ENCODE data around the gene ITGA11. TPM values are rescaled to one million over a fixed set of nuclear protein-coding genes. Genes with fewer than 3 reads are reported as not detected.

Gene ITGA11
- total RNA-seq, 1 donor from 2014 or later: 22.8 TPM

- no peak for DNase-seq (ENCODE audit: low spot score)
Measured at GRCh38 chr15:68375716-68376220, 56.2 kb downstream of the ITGA11 start.

- DNase-seq (ENCODE audit: low spot score): peak; percentile 29
Measured at GRCh38 chr15:68375191-68375631, 56.8 kb downstream of the ITGA11 start.

GRCh38 chr15:68374168-68374745, 57.7 kb downstream of the ITGA11 start:
- peak; percentile 37 for DNase-seq (ENCODE audit: low spot score)

- no peak for DNase-seq (ENCODE audit: low spot score)
Measured at GRCh38 chr15:68373028-68373427, 58.9 kb downstream of the ITGA11 start.

- DNase-seq (ENCODE audit: low spot score): no peak
Measured at GRCh38 chr15:68372291-68372811, 59.6 kb downstream of the ITGA11 start.

- DNase-seq (ENCODE audit: low spot score): no peak
Measured at GRCh38 chr15:68371851-68372250, 60.1 kb downstream of the ITGA11 start.

GRCh38 chr15:68371160-68371559, 60.8 kb downstream of the ITGA11 start:
- no peak for DNase-seq (ENCODE audit: low spot score)

- DNase-seq (ENCODE audit: low spot score): no peak
Measured at GRCh38 chr15:68370768-68371151, 61.2 kb downstream of the ITGA11 start.

- DNase-seq (ENCODE audit: low spot score): no peak
Measured at GRCh38 chr15:68369931-68370767, 61.8 kb downstream of the ITGA11 start.

- no peak for DNase-seq (ENCODE audit: low spot score)
Measured at GRCh38 chr15:68368731-68369435, 63.1 kb downstream of the ITGA11 start.

- DNase-seq (ENCODE audit: low spot score): no peak
Measured at GRCh38 chr15:68367992-68368391, 64.0 kb downstream of the ITGA11 start.

- no peak for DNase-seq (ENCODE audit: low spot score)
Measured at GRCh38 chr15:68367226-68367625, 64.7 kb downstream of the ITGA11 start.

- DNase-seq (ENCODE audit: low spot score): no peak
Measured at GRCh38 chr15:68366314-68366713, 65.6 kb downstream of the ITGA11 start.

- DNase-seq (ENCODE audit: low spot score): no peak
Measured at GRCh38 chr15:68365770-68366169, 66.2 kb downstream of the ITGA11 start.

GRCh38 chr15:68365140-68365745, 66.7 kb downstream of the ITGA11 start:
- DNase-seq (ENCODE audit: low spot score): no peak

- DNase-seq (ENCODE audit: low spot score): no peak
Measured at GRCh38 chr15:68364660-68365035, 67.3 kb downstream of the ITGA11 start.

GRCh38 chr15:68364028-68364659, 67.8 kb downstream of the ITGA11 start:
- no peak for DNase-seq (ENCODE audit: low spot score)

GRCh38 chr15:68363353-68363752, 68.6 kb downstream of the ITGA11 start:
- DNase-seq (ENCODE audit: low spot score): no peak

- no peak for DNase-seq (ENCODE audit: low spot score)
Measured at GRCh38 chr15:68362537-68363126, 69.3 kb downstream of the ITGA11 start.

- DNase-seq (ENCODE audit: low spot score): no peak
Measured at GRCh38 chr15:68360721-68361120, 71.2 kb downstream of the ITGA11 start.

- DNase-seq (ENCODE audit: low spot score): no peak
Measured at GRCh38 chr15:68356778-68357177, 75.2 kb downstream of the ITGA11 start.
